ENCODE data around the gene STAT2. TPM values are rescaled to one million over a fixed set of nuclear protein-coding genes. Genes with fewer than 3 reads are reported as not detected.

The STAT2 gene
- total and polyA plus RNA-seq, 10 of the 15 experiments (the other 5 are each of a cell fraction or from before 2014, with no cell fraction given), result 16.9 to 106 (median 77.9) TPM

DNA sequence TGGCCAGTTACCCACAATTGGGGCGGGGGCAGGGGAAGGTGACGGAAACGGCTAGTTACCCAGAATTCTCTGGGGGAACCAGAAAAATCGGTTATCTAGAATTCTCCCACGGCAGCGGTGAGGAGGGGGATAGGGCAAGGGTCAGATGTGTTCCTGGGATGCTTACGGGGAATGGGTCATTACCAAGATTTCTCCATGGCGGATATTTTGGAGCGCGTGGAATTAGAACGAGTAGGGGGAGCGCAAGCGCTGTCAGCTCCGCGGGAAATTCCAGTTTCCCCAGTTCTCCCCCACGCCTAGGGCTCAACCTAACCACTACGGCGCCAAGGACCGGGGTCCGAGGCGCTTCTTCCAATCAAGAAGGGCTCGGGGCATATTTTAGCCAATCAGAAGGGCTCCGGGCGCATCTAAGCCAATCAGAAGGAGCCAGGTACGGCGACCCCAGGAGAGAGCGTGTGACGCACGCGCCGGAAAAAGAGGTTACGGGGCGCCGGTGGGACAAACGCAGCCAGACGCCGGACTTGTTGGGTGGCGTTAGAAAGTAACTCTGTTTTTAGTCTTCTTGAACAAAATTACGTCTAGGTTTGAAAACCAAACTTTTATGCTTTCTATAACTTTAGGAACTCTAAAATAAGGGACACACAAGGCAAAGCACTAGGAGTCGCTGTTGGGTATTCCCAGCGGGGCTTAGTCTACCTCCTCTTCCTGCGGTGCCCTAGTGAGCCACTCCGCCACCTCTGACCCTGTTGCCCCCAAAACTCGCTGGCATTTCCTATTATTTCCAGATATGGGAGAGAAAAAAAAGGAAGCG is 26.0 kb downstream of the STAT2 start, which contains the start of gene PAN2 (continued):
- TF ChIP-seq STAT3 (IDR thresholded peaks at IDR 0.05; ENCODE audit: low read depth, low read length) (no peak), YBX1 (IDR thresholded peaks at IDR 0.05) (no peak), STAT1 (conservative IDR thresholded peaks at IDR 0.05) (no peak), FOXM1 (IDR thresholded peaks at IDR 0.05; ENCODE audit: low read depth, low read length) (no peak; the same call in none of the 2 replicates), EZH2 (IDR thresholded peaks at IDR 0.05; ENCODE audit: borderline replicate concordance, control insufficient read depth, low read depth, low read length) (no peak), SREBF1 (IDR thresholded peaks at IDR 0.05; ENCODE audit: low read length) (no peak; the same call in 1 of the 2 replicates), SMARCA5 (IDR thresholded peaks at IDR 0.05) (no peak), BHLHE40 (IDR thresholded peaks at IDR 0.05; ENCODE audit: borderline replicate concordance in 1 of 2, low read depth in 2 of 2, low read length in 1 of 2) (peak; percentile 48 to 69; a peak in 3 of 4 replicates), BCL11A (IDR thresholded peaks at IDR 0.05; ENCODE audit: low read depth, low read length) (no peak), SMAD5 (IDR thresholded peaks at IDR 0.05; ENCODE audit: low read depth) (peak; percentile 12; the same call in 1 of the 2 replicates), SMAD1 (IDR thresholded peaks at IDR 0.05; ENCODE audit: low read depth, partially characterized antibody) (peak; percentile 78), NFIC (IDR thresholded peaks at IDR 0.05; ENCODE audit: low read depth, low read length) (peak; percentile 35; the same call in 1 of the 2 replicates), GATAD2B (conservative IDR thresholded peaks at IDR 0.05; ENCODE audit: low read depth) (peak; percentile 59; the same call in 1 of the 2 replicates), NR2F1 (conservative IDR thresholded peaks at IDR 0.05) (peak; percentile 96), PML (IDR thresholded peaks at IDR 0.05; ENCODE audit: low read length) (peak; percentile 97), NFXL1 (IDR thresholded peaks at IDR 0.05; ENCODE audit: borderline replicate concordance) (no peak), YY1 (IDR thresholded peaks at IDR 0.05; ENCODE audit: low read depth, low read length) (peak; percentile 73), CHD4 (IDR thresholded peaks at IDR 0.05) (no peak), ZNF207 (IDR thresholded peaks at IDR 0.05; ENCODE audit: borderline replicate concordance) (no peak), IKZF1 (conservative IDR thresholded peaks at IDR 0.05) (peak; percentile 90), IKZF2 (IDR thresholded peaks at IDR 0.05) (peak; percentile 73 to 77), ETV6 (conservative IDR thresholded peaks at IDR 0.05 in 1 of 2, IDR thresholded peaks at IDR 0.05 in 1 of 2; ENCODE audit: borderline replicate concordance in 1 of 2, low read depth in 1 of 2) (no peak; a peak in 1 of 4 replicates)
- TF ChIP-seq, protein P1, sequence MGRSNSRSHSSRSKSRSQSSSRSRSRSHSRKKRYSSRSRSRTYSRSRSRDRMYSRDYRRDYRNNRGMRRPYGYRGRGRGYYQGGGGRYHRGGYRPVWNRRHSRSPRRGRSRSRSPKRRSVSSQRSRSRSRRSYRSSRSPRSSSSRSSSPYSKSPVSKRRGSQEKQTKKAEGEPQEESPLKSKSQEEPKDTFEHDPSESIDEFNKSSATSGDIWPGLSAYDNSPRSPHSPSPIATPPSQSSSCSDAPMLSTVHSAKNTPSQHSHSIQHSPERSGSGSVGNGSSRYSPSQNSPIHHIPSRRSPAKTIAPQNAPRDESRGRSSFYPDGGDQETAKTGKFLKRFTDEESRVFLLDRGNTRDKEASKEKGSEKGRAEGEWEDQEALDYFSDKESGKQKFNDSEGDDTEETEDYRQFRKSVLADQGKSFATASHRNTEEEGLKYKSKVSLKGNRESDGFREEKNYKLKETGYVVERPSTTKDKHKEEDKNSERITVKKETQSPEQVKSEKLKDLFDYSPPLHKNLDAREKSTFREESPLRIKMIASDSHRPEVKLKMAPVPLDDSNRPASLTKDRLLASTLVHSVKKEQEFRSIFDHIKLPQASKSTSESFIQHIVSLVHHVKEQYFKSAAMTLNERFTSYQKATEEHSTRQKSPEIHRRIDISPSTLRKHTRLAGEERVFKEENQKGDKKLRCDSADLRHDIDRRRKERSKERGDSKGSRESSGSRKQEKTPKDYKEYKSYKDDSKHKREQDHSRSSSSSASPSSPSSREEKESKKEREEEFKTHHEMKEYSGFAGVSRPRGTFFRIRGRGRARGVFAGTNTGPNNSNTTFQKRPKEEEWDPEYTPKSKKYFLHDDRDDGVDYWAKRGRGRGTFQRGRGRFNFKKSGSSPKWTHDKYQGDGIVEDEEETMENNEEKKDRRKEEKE (IDR thresholded peaks at IDR 0.05), result peak; percentile 77
- TF ChIP-seq, protein P2, sequence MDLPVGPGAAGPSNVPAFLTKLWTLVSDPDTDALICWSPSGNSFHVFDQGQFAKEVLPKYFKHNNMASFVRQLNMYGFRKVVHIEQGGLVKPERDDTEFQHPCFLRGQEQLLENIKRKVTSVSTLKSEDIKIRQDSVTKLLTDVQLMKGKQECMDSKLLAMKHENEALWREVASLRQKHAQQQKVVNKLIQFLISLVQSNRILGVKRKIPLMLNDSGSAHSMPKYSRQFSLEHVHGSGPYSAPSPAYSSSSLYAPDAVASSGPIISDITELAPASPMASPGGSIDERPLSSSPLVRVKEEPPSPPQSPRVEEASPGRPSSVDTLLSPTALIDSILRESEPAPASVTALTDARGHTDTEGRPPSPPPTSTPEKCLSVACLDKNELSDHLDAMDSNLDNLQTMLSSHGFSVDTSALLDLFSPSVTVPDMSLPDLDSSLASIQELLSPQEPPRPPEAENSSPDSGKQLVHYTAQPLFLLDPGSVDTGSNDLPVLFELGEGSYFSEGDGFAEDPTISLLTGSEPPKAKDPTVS (IDR thresholded peaks at IDR 0.05; ENCODE audit: low read depth, low read length), result no peak
- TF ChIP-seq, protein P3, sequence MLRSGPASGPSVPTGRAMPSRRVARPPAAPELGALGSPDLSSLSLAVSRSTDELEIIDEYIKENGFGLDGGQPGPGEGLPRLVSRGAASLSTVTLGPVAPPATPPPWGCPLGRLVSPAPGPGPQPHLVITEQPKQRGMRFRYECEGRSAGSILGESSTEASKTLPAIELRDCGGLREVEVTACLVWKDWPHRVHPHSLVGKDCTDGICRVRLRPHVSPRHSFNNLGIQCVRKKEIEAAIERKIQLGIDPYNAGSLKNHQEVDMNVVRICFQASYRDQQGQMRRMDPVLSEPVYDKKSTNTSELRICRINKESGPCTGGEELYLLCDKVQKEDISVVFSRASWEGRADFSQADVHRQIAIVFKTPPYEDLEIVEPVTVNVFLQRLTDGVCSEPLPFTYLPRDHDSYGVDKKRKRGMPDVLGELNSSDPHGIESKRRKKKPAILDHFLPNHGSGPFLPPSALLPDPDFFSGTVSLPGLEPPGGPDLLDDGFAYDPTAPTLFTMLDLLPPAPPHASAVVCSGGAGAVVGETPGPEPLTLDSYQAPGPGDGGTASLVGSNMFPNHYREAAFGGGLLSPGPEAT (IDR thresholded peaks at IDR 0.05; ENCODE audit: low read depth), result peak; percentile 99

All from GM12878 (cell line).